ENCODE data around the gene NHLH1.

Gene NHLH1

GRCh38 chr1:160338580-160338979, 28.3 kb upstream of the NHLH1 start:
- peaks cover 57% of the 10 kb centered on the region for H3K36me3 ChIP-seq (ENCODE audit: insufficient read depth, low read length)
- no peaks in the 10 kb centered on the region for H3K27me3 ChIP-seq (ENCODE audit: insufficient read depth, low read length, poor library complexity)
- H3K9me3 ChIP-seq (ENCODE audit: insufficient read depth, low read length, severe bottlenecking), result no peaks in the 10 kb centered on the region
- no peak overlapping the region for H3K4me2 ChIP-seq (ENCODE audit: insufficient read depth, low read length)
- ATAC-seq (ENCODE audit: insufficient read depth, low read depth) (no peak), DNase-seq (no peak)
- H3K79me2 ChIP-seq (ENCODE audit: insufficient read depth, low read length), result peaks cover 55% of the 10 kb centered on the region
- no peak overlapping the region for H3K27ac ChIP-seq (ENCODE audit: low read length)
- TF ChIP-seq CTCF (IDR thresholded peaks at IDR 0.05; ENCODE audit: borderline replicate concordance, extremely low read depth, low read length, poor library complexity, severe bottlenecking), result no peak
- no peak for TF ChIP-seq EZH2 (IDR thresholded peaks at IDR 0.05; ENCODE audit: borderline replicate concordance, low read depth, low read length, severe bottlenecking)
- H3K4me3 ChIP-seq (ENCODE audit: low read depth in 1 of 2, low read length in 2 of 2), result no peak overlapping the region
- H2AFZ ChIP-seq (ENCODE audit: low read depth, low read length), result no peak overlapping the region
- peaks cover 8% of the 10 kb centered on the region; the same call in 1 of the 2 replicates for H4K20me1 ChIP-seq (ENCODE audit: insufficient read depth, low read length)
- H3K4me1 ChIP-seq (ENCODE audit: insufficient read depth, low read length), result peaks cover 19% of the 10 kb centered on the region
- no peak overlapping the region for H3K9ac ChIP-seq (ENCODE audit: low read depth, low read length)

- Histone ChIP-seq H3K79me2 (ENCODE audit: insufficient read depth, low read length) (peaks cover 70% of the 10 kb centered on the region), H3K9ac (ENCODE audit: low read depth, low read length) (no peak overlapping the region), H3K4me2 (ENCODE audit: insufficient read depth, low read length) (no peak overlapping the region), H3K4me3 (ENCODE audit: low read depth in 1 of 2, low read length in 2 of 2) (no peak overlapping the region), H3K4me1 (ENCODE audit: insufficient read depth, low read length) (peaks cover 32% of the 10 kb centered on the region), H2AFZ (ENCODE audit: low read depth, low read length) (no peak overlapping the region), H3K27ac (ENCODE audit: low read length) (no peak overlapping the region), H3K27me3 (ENCODE audit: insufficient read depth, low read length, poor library complexity) (no peaks in the 10 kb centered on the region), H4K20me1 (ENCODE audit: insufficient read depth, low read length) (peaks cover 8% of the 10 kb centered on the region; the same call in 1 of the 2 replicates), H3K36me3 (ENCODE audit: insufficient read depth, low read length) (peaks cover 48% of the 10 kb centered on the region), H3K9me3 (ENCODE audit: insufficient read depth, low read length, severe bottlenecking) (no peaks in the 10 kb centered on the region)
- ATAC-seq (ENCODE audit: insufficient read depth, low read depth), result no peak
- no peak for DNase-seq
- no peak for TF ChIP-seq EZH2 (IDR thresholded peaks at IDR 0.05; ENCODE audit: borderline replicate concordance, low read depth, low read length, severe bottlenecking)
- TF ChIP-seq CTCF (IDR thresholded peaks at IDR 0.05; ENCODE audit: borderline replicate concordance, extremely low read depth, low read length, poor library complexity, severe bottlenecking), result no peak
Measured at GRCh38 chr1:160340146-160340545, 26.7 kb upstream of the NHLH1 start.

DNA sequence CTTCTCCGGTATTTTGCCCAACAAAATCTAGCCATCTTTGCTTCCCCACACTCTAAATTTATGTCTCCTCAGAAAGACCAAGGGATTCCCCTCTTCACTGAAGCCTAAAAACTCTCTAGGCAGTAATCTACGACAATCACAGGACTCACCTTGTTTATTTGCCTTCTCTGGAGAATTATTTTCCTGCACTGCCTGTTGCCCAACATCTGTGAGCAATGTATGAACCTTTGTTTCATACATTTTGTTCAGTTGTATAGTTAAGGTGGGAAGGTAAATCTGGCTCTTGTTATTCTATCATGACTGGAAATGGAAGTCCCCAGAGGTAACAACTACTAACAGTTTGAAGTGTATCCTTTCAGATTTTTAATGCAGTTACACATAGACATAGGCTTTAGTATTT, 26.0 kb upstream of the NHLH1 start:
- ATAC-seq (ENCODE audit: insufficient read depth, low read depth) (no peak), DNase-seq (no peak)
- H3K27me3 ChIP-seq (ENCODE audit: insufficient read depth, low read length, poor library complexity), result no peaks in the 10 kb centered on the region
- H3K9me3 ChIP-seq (ENCODE audit: insufficient read depth, low read length, severe bottlenecking), result no peaks in the 10 kb centered on the region
- peaks cover 8% of the 10 kb centered on the region; the same call in 1 of the 2 replicates for H4K20me1 ChIP-seq (ENCODE audit: insufficient read depth, low read length)
- peaks cover 48% of the 10 kb centered on the region for H3K36me3 ChIP-seq (ENCODE audit: insufficient read depth, low read length)
- H3K79me2 ChIP-seq (ENCODE audit: insufficient read depth, low read length), result peaks cover 70% of the 10 kb centered on the region
- H3K4me3 ChIP-seq (ENCODE audit: low read depth in 1 of 2, low read length in 2 of 2), result no peak overlapping the region
- H3K4me2 ChIP-seq (ENCODE audit: insufficient read depth, low read length), result peak overlapping the region; percentile 72
- peak overlapping the region; percentile 13 for H3K9ac ChIP-seq (ENCODE audit: low read depth, low read length)
- no peak for TF ChIP-seq EZH2 (IDR thresholded peaks at IDR 0.05; ENCODE audit: borderline replicate concordance, low read depth, low read length, severe bottlenecking)
- TF ChIP-seq CTCF (IDR thresholded peaks at IDR 0.05; ENCODE audit: borderline replicate concordance, extremely low read depth, low read length, poor library complexity, severe bottlenecking), result no peak
- no peak overlapping the region for H2AFZ ChIP-seq (ENCODE audit: low read depth, low read length)
- H3K27ac ChIP-seq (ENCODE audit: low read length), result no peak overlapping the region
- H3K4me1 ChIP-seq (ENCODE audit: insufficient read depth, low read length), result peaks cover 32% of the 10 kb centered on the region

Measured in DND-41 (cell line).